GM10847 (cell line): ENCODE data around the gene SHMT2.

Experiments used
- POLR2A ChIP-seq: IDR thresholded peaks from 2 replicates; pipeline ENCODE4 v1.6.1; 2011; ENCODE audit not compliant: insufficient read length; ENCODE audit errors: extremely low read depth

The SHMT2 gene

GRCh38 chr12:57268264-57268663, 38.8 kb downstream of the SHMT2 start:
- TF ChIP-seq POLR2A: no peak

- no peak for TF ChIP-seq POLR2A
These were observed 41.5 kb downstream of the SHMT2 start for GRCh38 chr12:57270966-57271470.

GRCh38 chr12:57272337-57273151, 43.0 kb downstream of the SHMT2 start:
- TF ChIP-seq POLR2A: no peak

- no peak for TF ChIP-seq POLR2A
These were observed 44.0 kb downstream of the SHMT2 start for GRCh38 chr12:57273516-57273915.

- no peak for TF ChIP-seq POLR2A
These were observed 47.5 kb downstream of the SHMT2 start for GRCh38 chr12:57276935-57277563.

- TF ChIP-seq POLR2A: no peak
These were observed 49.2 kb downstream of the SHMT2 start for GRCh38 chr12:57278465-57279381.

- no peak for TF ChIP-seq POLR2A
These were observed 50.9 kb downstream of the SHMT2 start for GRCh38 chr12:57280211-57281062.
